GM21717 (cell line): Measurements from ENCODE around the gene NBR1.
A peak's percentile ranks its signal among the peaks of the same experiment; 100 is the strongest.
"Not testable (repeated sequence)": the region's sequence is repeated elsewhere in the genome, so short reads cannot be mapped to it uniquely, and the experiment has no call there.

Source experiments
- ATAC-seq: cut with Tn5 transposase; IDR thresholded peaks from one replicate; pipeline ENCODE4 v1.9.1; 2021; ENCODE audit warnings: mild to moderate bottlenecking, moderate library complexity; ENCODE audit not compliant: unreplicated experiment

Gene NBR1

GRCh38 chr17:43153197-43153835 lies 17.7 kb upstream of the NBR1 start:
- ATAC-seq = not testable (repeated sequence)

GRCh38 chr17:43155666-43156065 lies 15.3 kb upstream of the NBR1 start:
- ATAC-seq = no peak

GRCh38 chr17:43159232-43159631 lies 11.8 kb upstream of the NBR1 start:
- ATAC-seq = not testable (repeated sequence)

GRCh38 chr17:43159957-43160356 lies 11.1 kb upstream of the NBR1 start:
- ATAC-seq = not testable (repeated sequence)

GRCh38 chr17:43165971-43166370 lies 5.0 kb upstream of the NBR1 start:
- ATAC-seq = not testable (repeated sequence)

GRCh38 chr17:43169561-43170139 lies 1.4 kb upstream of the NBR1 start:
- ATAC-seq = peak; percentile 20

GRCh38 chr17:43170140-43170765 lies 761 bp upstream of the NBR1 start:
- ATAC-seq = peak; percentile 66

GRCh38 chr17:43171586-43172487 lies 823 bp downstream of the NBR1 start:
- ATAC-seq = no peak

- ATAC-seq = no peak
These were observed 4.5 kb downstream of the NBR1 start for GRCh38 chr17:43175213-43176118.

GRCh38 chr17:43176119-43176570 lies 5.1 kb downstream of the NBR1 start:
- no peak for ATAC-seq

GRCh38 chr17:43183921-43184320 lies 12.9 kb downstream of the NBR1 start:
- ATAC-seq = no peak

- ATAC-seq = not testable (repeated sequence)
These were observed 15.6 kb downstream of the NBR1 start for GRCh38 chr17:43186656-43187055.

- no peak for ATAC-seq
These were observed 22.2 kb downstream of the NBR1 start for GRCh38 chr17:43193251-43193650.

GRCh38 chr17:43199633-43200032 lies 28.6 kb downstream of the NBR1 start:
- ATAC-seq = no peak

GRCh38 chr17:43200127-43200526 lies 29.1 kb downstream of the NBR1 start:
- no peak for ATAC-seq

- ATAC-seq = not testable (repeated sequence)
These were observed 32.0 kb downstream of the NBR1 start for GRCh38 chr17:43203013-43203412.

- no peak for ATAC-seq
These were observed 39.6 kb downstream of the NBR1 start for GRCh38 chr17:43210576-43210975.

GRCh38 chr17:43211123-43211479 lies 40.1 kb downstream of the NBR1 start:
- ATAC-seq = no peak

GRCh38 chr17:43211480-43212402 lies 40.7 kb downstream of the NBR1 start, which contains the start of gene TMEM106A:
Gene TMEM106A, plus strand, starts transcription at chr17:43211875. Its CDS starts 1,167 bp downstream, at chr17:43213042.
- ATAC-seq = peak; percentile 65
